ENCODE data around the gene KRTAP4-1. TPM values are rescaled to one million over a fixed set of nuclear protein-coding genes. Genes with fewer than 3 reads are reported as not detected.
"Not testable (repeated sequence)": the region's sequence is repeated elsewhere in the genome, so short reads cannot be mapped to it uniquely, and the experiment has no call there.

The KRTAP4-1 gene
- not detected for total RNA-seq
- polyA plus RNA-seq = 1 to 10 TPM in 1 of 3 donors, not detected in 2; 1.4 TPM

GRCh38 chr17:41184480-41184961, at the start of gene KRTAP4-1:
KRTAP4-1 (minus strand) TSS chr17:41184911; CDS start chr17:41184854, 57 bp downstream.
- Histone ChIP-seq H3K27ac (no peak within 1 kb of the TSS), H3K27me3 (no peaks in the 10 kb centered on the region), H3K9me3 (no peaks in the 10 kb centered on the region), H3K4me3 (no peak within 1 kb of the TSS), H3K4me1 (no peaks in the 10 kb centered on the region), H3K36me3 (no peaks in the 10 kb centered on the region)
- TF ChIP-seq CTCF (IDR thresholded peaks at IDR 0.05) (no peak), POLR2AphosphoS5 (IDR thresholded peaks at IDR 0.05) (no peak), EP300 (IDR thresholded peaks at IDR 0.05) (no peak), POLR2A (IDR thresholded peaks at IDR 0.05) (no peak)
- intact Hi-C loops (cut with DNase I) = no loop called here
- 73 to 80% methylated on average over 9 of the region's 9 CpGs for WGBS, 2 donors
- no peak for DNase-seq

DNA sequence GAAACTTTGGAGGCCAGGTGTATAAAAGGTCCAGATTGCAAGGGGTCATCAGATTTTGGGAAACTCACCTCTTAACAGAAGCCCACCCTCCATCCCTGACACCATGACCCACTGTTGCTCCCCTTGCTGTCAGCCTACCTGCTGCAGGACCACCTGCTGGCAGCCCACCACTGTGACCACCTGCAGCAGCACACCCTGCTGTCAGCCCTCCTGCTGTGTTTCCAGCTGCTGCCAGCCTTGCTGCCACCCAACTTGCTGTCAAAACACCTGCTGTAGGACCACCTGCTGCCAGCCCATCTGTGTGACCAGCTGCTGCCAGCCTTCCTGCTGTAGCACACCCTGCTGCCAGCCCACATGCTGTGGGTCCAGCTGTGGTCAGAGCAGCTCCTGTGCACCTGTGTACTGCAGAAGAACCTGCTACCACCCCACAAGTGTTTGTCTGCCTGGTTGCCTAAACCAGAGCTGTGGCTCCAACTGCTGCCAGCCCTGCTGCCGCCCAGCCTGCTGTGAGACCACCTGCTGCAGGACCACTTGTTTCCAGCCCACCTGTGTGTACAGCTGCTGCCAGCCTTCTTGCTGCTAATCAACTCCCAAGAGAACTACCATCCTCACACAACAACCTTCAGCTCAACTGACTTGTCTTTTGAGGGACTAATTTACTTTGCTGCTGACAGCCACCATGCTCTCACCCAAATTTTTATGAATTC, 47.8 kb upstream of the KRTAP4-1 start, which contains the start of gene KRTAP9-3:
TSS of gene KRTAP9-3 (plus strand) at position 51 of the 707 bp plus-strand sequence. CDS start at position 104, 53 bp downstream.
- H3K36me3 ChIP-seq; H3K4me1 ChIP-seq; DNase-seq; H3K27me3 ChIP-seq; H3K9me3 ChIP-seq; intact Hi-C loops (cut with DNase I); H3K4me3 ChIP-seq; H3K27ac ChIP-seq: not testable (repeated sequence)
- 84 to 95% methylated on average over 1 of the region's 1 CpG for WGBS, 2 donors

DNA sequence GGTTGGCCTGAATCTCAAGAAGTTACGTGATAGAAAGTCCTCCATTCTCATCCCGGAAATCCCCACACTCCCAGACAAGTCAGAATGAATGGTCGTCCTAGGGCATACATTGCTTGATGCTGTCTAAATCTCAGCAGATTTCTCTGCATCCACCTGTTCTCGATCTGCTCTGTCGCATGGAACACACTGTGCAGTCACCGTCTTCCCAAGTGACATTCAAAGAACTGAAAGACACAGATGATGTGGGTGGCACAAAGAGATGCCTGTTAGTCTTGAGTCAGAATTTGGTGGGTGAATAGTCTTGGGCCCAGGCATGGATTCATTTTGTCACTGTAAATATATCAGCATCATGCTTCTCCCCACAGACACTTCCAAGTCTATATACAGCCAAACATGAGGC, 47.0 kb upstream of the KRTAP4-1 start:
- DNase-seq = no peak
- Histone ChIP-seq H3K27me3 (no peaks in the 10 kb centered on the region), H3K4me3 (no peak overlapping the region), H3K36me3 (no peaks in the 10 kb centered on the region), H3K4me1 (no peaks in the 10 kb centered on the region), H3K9me3 (no peaks in the 10 kb centered on the region), H3K27ac (no peak overlapping the region)
- TF ChIP-seq CTCF (IDR thresholded peaks at IDR 0.05) (no peak), EP300 (IDR thresholded peaks at IDR 0.05) (no peak), POLR2AphosphoS5 (IDR thresholded peaks at IDR 0.05) (no peak)
- intact Hi-C loops (cut with DNase I) = no loop called here
- WGBS, 2 donors = 90 to 92% methylated on average over 6 of the region's 6 CpGs

GRCh38 chr17:41230094-41230493, 45.4 kb upstream of the KRTAP4-1 start:
- Histone ChIP-seq H3K9me3 (no peaks in the 10 kb centered on the region), H3K27ac (no peak overlapping the region), H3K4me1 (no peaks in the 10 kb centered on the region), H3K4me3 (no peak overlapping the region), H3K36me3 (no peaks in the 10 kb centered on the region), H3K27me3 (no peaks in the 10 kb centered on the region)
- DNase-seq = no peak
- no peak for TF ChIP-seq CTCF (IDR thresholded peaks at IDR 0.05)
- no peak for TF ChIP-seq POLR2AphosphoS5 (IDR thresholded peaks at IDR 0.05)
- no peak for TF ChIP-seq POLR2A (IDR thresholded peaks at IDR 0.05)
- TF ChIP-seq EP300 (IDR thresholded peaks at IDR 0.05) = no peak
- intact Hi-C loops (cut with DNase I) = no loop called here

DNA sequence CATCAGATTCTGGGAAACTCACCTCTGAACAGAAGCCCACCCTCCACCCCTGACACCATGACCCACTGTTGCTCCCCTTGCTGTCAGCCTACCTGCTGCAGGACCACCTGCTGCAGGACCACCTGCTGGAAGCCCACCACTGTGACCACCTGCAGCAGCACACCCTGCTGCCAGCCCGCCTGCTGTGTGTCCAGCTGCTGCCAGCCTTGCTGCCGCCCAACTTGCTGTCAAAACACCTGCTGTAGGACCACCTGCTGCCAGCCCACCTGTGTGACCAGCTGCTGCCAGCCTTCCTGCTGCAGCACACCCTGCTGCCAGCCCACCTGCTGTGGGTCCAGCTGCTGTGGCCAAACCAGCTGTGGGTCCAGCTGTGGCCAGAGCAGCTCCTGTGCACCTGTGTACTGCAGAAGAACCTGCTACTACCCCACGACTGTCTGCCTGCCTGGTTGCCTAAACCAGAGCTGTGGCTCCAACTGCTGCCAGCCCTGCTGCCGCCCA, 41.9 kb upstream of the KRTAP4-1 start, which contains the start of gene KRTAP9-2:
TSS of gene KRTAP9-2 (plus strand) at position 51 of the 498 bp plus-strand sequence. CDS start at position 58, 7 bp downstream.
- intact Hi-C loops (cut with DNase I); H3K9me3 ChIP-seq; H3K27me3 ChIP-seq; H3K36me3 ChIP-seq; H3K4me3 ChIP-seq; H3K4me1 ChIP-seq; H3K27ac ChIP-seq; DNase-seq: not testable (repeated sequence)
- 59 to 70% methylated on average over 3 to 4 of the region's 4 CpGs for WGBS, 2 donors

Data from sigmoid colon (tissue), 7 donors.